ENCODE measurements around the gene KLHL21.

The KLHL21 gene

GRCh38 chr1:6546326-6546725 lies 56.3 kb downstream of the KLHL21 start:
- DNase-seq: no peak

- no peak for DNase-seq
These were observed 57.2 kb downstream of the KLHL21 start for GRCh38 chr1:6545276-6546112.

- DNase-seq: no peak
These were observed 57.8 kb downstream of the KLHL21 start for GRCh38 chr1:6544831-6545230.
